GOT3 (cell line): ENCODE data around the gene UNC13D.

ENCODE experiments used
- DNase-seq: peaks from one replicate; lab custom pipeline; 2025; ENCODE audit warnings: mixed read lengths; lab: John Stamatoyannopoulos, UW

UNC13D gene

DNA sequence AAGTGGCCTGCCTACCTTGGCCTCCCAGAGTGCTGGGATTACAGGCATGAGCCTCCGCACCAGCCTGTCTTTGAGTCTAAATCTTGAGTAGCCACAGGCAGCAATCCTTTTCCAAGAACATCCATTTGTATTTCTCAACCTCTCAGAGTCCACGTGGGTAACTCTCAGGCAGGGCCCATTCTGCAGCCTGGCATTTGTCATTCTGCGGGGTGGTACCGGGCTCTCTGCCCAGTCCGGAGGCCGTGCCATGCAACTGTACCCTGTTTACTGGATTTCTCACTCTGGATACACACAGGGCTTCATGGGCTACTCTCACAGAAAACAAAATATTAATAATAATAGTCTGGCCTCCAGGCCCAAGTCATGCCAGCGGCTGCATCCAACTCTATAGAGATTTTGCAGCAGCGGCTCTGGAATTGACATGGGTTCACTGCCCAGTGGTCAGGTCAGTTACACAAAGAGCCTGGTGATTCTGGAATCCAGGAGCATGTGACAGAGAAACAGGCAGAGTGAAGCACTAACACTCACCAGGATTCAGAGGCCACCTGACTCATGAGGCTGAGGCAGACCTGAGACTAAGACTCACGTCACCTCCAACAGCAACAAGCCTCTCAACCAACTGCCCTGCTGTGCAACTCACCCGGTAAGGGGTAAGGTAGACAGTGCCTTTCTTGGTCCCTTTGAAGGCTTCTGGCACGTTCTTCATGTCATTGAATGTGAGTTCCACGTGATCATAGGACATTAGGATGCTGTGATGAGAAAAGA is 6.9 kb upstream of the UNC13D start:
- DNase-seq: no peak

DNA sequence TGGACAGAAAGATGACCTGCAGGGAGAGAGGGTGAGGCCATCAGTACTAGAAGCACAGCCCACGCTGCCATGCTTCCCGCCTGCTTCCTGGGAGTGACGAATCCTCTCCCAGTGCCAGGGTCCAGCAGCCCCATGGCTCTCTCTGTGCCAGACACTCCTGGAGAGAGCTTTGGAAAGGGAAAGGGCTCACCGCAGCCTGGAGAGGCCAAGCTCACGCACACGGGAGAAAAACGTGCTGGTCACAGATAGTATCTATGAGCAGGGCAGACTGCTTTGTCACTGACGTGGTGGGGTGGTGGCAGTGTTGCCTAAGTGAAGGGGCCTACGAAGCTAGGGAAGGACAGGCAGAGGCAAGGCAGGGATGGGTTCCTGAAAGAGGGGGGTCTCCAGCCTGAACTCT is 5.5 kb upstream of the UNC13D start:
- no peak for DNase-seq

DNA sequence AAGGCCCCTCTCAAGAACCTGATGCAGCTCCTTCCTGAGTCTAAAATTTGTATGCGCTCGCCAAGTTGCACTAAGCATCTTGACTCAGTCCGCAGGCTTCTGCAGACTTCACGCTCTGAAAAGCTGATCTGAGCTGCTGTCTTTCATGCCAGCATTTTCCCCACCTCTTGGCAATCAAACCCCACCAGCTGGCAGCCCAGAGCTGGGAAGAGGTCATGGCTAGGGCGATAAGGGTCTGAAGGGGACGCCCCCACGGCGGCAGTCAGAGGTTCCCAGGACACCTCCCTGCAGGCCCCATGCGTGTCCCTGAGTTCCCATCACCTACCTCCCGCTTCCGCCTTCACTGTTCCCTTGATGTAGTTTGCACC is 5.1 kb upstream of the UNC13D start:
- no peak for DNase-seq

DNA sequence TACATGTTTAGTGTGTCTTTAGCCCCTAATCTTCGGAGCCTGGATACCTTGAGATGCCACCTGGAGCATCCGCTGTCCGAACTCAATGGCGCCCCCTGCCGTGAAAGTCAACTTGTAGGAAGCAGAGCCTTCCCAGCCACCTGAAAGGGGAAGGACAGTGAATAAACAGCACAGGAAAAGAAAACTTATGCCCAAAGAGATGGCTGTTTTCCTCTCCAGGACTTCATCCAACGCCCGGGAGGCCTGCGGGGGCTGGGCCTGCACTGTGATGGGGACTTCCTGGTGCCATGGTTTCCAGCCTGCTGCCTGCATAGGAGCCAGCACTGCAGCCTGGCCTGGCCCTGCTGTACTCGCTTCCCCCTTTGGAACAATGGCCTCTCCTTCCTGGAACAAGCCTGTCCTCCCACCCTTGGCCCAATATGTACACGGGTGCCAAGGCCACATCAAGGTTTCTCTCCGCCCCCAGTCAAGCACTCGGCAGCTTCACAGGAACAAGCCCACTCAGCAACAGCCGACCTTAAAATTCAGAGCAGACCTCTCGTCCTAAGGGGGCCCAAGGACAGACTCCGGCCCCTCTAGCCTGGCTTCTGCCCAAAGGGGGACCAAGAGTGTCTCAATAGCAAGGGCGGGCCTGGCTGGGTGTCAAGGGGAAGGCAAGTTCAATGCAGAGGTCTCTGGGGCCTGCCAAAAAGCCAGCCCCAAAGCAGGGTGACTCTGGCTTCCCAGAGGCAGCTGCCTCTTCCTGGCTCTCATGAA is 4.5 kb upstream of the UNC13D start:
- DNase-seq: no peak

- no peak for DNase-seq
These were observed 3.7 kb upstream of the UNC13D start for GRCh38 chr17:75847614-75848522.

DNA sequence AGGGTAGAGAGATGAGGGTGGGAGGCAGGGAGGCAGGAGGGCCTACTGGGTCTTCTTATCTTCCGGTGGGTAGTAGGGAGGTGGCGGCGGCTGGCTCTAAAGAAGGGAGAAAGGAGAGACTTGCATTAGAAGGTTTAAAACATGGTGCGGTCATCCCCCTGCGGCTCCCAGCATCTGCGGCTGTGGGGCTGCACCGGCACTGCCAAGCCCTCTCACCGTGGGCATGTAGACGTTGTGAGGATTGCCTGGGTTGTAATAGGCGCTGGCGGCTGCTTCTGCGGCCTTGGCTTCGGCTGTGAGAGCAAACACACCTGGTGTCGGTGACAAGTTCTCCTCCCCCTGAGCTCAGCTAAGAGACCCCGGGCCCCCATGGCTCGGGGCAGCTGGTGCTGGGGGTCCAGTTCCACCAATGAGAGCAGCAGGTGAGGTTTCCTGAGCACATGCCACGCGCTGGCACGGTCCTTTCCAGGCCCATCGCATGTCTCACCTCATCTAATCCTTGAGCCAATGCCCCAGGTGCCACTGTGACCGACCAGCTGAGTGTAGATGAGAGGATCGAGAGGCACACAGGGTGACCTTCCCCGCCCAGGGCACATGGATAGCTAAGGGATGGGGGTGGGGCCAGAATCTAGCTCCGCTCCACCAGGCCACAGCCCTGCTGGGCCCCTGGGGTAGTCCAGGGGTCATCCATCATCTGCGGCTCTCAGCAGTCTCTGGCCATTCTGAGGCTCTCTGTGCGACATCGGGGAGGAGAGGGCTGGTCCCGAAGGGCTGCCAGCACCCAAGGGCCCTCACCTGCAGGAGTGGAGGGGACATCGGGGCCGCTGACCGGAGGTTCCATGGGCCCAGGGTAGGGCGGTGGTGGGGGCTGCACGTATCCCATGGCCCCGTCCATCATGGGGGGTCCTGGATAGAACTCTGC is 2.7 kb upstream of the UNC13D start:
- no peak for DNase-seq

- DNase-seq: no peak
These were observed 1.9 kb upstream of the UNC13D start for GRCh38 chr17:75845933-75846691.

- no peak for DNase-seq
These were observed 981 bp upstream of the UNC13D start for GRCh38 chr17:75845058-75845711.

GRCh38 chr17:75844530-75845057 is 390 bp upstream of the UNC13D start:
- DNase-seq: no peak

DNA sequence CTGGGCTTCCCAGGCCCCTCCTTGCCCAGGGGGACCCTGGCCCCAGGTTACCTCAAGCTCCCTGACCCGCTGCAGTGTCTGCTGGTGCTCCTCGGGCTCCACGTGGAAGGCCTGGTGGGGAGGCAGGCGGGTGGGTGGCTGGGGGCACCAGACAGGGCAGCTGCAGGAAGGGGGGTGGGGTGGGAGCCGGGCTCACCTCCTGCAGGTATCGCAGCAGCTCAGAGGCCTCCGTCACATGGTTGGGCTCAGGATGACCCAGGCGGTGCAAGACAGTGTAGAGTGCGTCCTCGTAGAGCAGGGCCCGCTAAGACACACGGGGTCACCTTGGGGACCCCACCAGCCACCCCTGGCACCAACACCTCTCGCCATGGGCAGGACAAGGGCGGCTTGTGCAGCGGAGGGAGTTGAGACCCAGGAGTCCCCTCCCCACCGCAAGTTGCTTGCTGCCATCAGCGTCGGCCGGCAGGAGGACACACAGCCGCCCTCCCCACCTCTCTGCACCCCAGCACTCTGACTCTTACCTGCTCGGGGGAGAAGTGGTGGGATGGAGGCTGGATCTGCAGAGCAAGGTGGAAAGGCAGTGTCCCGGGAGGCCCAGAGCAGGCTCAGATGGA is 1.1 kb downstream of the UNC13D start:
- no peak for DNase-seq

DNA sequence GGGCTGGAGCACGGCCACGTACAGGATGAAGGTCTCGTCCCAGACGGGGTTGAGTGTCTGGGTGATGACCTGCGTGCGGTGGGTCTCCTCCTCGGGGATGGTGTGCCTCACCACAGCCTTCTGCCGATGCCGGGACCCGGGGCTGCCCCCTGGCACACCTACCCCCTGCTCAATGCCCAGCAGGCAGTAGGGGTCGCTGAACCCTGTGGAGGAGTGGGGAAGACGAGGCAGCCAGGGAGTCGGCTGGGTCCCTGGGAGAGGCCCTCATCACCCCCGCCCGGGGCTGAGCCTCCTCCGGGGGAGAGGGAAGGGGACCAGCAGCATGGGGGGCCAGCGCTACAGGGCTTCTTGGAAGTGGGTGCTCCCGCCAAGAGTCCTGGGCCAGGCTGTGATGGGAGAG is 1.8 kb downstream of the UNC13D start:
- no peak for DNase-seq

GRCh38 chr17:75840799-75841164 is 3.4 kb downstream of the UNC13D start:
- no peak for DNase-seq

DNA sequence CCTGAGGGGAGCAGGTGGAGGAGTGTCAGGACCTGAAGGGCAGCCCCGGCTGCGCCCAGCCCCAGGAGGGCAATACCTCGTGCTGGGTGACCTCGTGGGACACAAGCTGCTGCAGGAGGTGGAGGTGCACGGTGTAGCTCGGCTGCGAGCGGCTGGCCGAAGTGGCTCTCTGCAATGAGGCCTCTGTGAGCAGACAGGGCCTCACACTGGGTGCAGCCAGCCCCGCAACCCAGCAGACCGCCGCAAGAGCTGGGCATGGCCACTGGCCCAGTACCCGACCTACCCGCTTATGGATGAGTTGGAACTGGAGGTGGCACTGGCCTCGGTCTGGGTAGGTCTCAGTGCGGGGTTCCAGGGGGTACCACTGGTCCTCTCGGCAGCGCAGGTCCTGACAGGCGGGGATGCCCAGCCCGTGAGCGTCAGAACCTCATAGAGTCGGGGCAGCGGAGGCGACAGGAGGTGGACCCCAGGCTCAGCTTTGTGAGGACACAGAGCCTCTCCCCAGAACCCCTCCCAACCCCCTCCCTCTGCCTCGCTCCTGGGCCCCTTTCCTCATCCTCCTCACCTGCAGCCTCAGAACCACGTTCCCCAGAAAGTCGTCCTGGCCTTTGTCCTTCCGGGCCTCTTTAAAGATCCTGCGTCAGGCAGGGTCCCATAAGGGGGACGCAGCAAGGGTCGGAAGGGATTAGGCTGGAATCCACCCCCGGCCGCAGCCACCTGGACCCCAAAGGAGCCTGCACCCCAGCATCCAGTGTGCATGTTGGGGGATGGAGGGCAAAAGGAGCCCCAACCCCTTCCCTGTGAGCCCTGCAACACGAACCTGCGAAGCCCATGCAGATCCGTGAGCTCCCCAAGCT is 4.0 kb downstream of the UNC13D start:
- DNase-seq: no peak

- no peak for DNase-seq
These were observed 5.8 kb downstream of the UNC13D start for GRCh38 chr17:75838410-75838809.

- no peak for DNase-seq
These were observed 6.3 kb downstream of the UNC13D start for GRCh38 chr17:75837899-75838298.

- DNase-seq: no peak
These were observed 7.6 kb downstream of the UNC13D start for GRCh38 chr17:75836605-75837004.

GRCh38 chr17:75835654-75835987 is 8.6 kb downstream of the UNC13D start:
- DNase-seq: no peak

GRCh38 chr17:75834928-75835653 is 9.1 kb downstream of the UNC13D start:
- no peak for DNase-seq
